Adrenal gland (tissue), 5 donors: ENCODE results near the gene HDAC4.

Experiments
- POLR2A ChIP-seq, 2 donors: fragments of 450-650 bp; IDR thresholded peaks; one replicate each; pipeline ENCODE4 v1.6.1; 2017; ENCODE audit warnings: antibody characterized with exemption in 2 of 2, mild to moderate bottlenecking in 2 of 2, moderate library complexity in 1 of 2
- TF ChIP-seq, protein P1 (sequence below), 6 experiments: fragments of 450-650 bp in 4 of 6; fragments of 200-600 bp in 2 of 6; sonication (generic) in 1 of 6; IDR thresholded peaks; 1 replicate in 5 of 6; 2 replicates in 1 of 6; pipeline versions ENCODE4 v1.5.1 to v1.8.0; 2016 to 2021; ENCODE audit warnings: antibody characterized with exemption in 6 of 6, mild to moderate bottlenecking in 2 of 6, moderate library complexity in 1 of 6
- donor health status: DM: no; HTN: no; CAD: no.

DNA sequence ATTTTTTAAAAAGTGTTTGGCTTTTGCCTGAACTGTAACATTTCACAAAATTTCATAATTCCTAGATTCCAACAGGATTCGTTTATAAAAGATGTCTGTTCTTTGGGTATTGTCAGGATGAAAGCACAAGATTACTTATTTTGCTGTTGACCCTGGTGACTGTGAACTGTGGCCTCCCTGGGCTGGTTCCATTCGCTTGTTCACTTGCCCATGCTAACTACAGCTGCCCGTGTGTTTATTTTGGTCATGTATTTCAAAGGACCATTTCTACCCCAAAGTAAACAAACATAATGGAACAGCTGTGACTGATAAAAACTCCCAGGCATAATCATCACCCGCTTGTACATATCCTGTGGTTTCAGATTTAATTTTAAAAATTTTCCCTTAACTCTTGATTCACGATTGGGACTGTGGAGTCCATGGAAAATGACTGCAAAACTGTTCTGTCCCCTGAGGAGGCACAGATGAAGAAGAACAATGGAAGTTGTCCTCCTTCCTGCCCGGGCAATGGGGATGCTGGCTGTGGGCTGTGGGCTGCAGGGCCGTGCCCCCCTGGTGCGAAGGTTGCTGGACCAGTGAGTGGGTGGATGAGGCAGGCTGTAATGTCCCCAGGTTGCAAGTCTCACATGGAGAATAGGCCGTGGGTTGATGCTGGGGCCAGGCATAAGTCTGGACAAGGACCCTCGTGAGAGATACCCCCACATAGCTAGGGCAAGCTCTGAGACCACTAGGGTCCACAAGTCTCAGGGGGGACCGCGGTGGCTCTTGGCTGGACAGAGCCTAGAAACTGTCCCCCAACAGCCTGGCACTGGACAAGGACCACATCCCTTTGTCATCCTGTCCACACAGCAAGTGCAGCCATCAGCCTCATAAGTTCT lies 28.9 kb upstream of the HDAC4 start:
- TF ChIP-seq, protein P1, sequence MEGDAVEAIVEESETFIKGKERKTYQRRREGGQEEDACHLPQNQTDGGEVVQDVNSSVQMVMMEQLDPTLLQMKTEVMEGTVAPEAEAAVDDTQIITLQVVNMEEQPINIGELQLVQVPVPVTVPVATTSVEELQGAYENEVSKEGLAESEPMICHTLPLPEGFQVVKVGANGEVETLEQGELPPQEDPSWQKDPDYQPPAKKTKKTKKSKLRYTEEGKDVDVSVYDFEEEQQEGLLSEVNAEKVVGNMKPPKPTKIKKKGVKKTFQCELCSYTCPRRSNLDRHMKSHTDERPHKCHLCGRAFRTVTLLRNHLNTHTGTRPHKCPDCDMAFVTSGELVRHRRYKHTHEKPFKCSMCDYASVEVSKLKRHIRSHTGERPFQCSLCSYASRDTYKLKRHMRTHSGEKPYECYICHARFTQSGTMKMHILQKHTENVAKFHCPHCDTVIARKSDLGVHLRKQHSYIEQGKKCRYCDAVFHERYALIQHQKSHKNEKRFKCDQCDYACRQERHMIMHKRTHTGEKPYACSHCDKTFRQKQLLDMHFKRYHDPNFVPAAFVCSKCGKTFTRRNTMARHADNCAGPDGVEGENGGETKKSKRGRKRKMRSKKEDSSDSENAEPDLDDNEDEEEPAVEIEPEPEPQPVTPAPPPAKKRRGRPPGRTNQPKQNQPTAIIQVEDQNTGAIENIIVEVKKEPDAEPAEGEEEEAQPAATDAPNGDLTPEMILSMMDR (IDR thresholded peaks at IDR 0.05): no peak
- no peak for TF ChIP-seq POLR2A (IDR thresholded peaks at IDR 0.05)
